22Rv1 (cell line): ENCODE measurements around the gene NKD1.

ENCODE experiments used
- H3K27ac ChIP-seq: fragments of 450-650 bp; 2 replicates; pipeline ENCODE4 v1.5.1; 2017
- ZFX ChIP-seq: fragments of 450-650 bp; IDR thresholded peaks from 2 replicates; pipeline ENCODE4 v1.6.1; 2017; ENCODE audit warnings: antibody characterized with exemption, borderline replicate concordance
- TF ChIP-seq, protein P1 (sequence below): fragments of 450-650 bp; IDR thresholded peaks from 2 replicates; pipeline ENCODE4 v1.5.1; 2017; ENCODE audit warnings: mild to moderate bottlenecking

NKD1 gene

DNA sequence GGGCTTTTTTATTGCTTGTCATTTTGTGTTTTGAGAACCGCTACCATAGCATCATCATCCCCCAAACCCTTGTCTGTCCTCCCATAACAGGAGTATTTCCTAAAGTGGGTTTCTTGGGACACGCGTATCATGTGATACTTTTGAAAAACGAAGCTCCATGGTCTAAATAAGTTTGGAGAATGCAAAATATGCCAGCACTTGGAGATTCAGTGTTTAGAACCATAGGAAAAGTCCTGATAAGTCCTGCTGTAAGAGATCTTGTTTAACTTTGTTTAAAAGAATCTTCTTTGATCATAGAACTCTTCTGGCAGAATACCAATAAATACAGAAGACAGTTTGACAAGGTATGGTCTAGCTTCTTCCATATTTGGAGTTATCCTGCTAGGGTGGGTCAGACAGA, 59.3 kb downstream of the NKD1 start:
- H3K27ac ChIP-seq: no peak overlapping the region
- TF ChIP-seq, protein P1, sequence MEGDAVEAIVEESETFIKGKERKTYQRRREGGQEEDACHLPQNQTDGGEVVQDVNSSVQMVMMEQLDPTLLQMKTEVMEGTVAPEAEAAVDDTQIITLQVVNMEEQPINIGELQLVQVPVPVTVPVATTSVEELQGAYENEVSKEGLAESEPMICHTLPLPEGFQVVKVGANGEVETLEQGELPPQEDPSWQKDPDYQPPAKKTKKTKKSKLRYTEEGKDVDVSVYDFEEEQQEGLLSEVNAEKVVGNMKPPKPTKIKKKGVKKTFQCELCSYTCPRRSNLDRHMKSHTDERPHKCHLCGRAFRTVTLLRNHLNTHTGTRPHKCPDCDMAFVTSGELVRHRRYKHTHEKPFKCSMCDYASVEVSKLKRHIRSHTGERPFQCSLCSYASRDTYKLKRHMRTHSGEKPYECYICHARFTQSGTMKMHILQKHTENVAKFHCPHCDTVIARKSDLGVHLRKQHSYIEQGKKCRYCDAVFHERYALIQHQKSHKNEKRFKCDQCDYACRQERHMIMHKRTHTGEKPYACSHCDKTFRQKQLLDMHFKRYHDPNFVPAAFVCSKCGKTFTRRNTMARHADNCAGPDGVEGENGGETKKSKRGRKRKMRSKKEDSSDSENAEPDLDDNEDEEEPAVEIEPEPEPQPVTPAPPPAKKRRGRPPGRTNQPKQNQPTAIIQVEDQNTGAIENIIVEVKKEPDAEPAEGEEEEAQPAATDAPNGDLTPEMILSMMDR: no peak
- TF ChIP-seq ZFX: no peak

DNA sequence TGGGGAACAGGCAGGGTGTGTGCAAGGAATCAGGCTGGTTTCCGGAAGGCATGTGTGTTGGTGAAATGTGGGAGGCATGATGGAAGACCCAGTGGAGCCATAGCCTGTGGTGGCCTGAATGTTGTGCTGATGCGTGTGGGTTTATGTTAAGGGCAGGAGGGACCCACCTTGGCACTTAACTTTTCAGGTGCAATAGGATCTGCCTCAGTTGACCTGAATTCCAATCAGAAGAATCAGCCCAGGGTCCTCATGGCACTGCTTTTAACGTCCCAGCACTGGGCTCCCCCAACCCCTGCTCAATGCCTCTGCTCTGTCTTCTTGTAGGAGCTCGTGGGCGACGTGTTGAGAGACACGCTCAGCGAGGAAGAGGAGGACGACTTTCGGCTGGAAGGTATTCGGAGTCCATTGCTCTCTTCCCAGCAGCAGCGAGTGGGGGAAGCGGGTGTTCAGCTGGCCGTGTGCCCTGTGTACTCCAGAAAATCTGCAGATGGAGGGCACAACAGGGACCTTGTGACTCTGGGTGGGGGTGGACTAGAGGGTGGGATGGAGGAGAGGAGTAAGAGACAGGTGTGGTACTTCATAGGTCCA, 59.9 kb downstream of the NKD1 start:
- TF ChIP-seq ZFX: no peak
- TF ChIP-seq, protein P1: no peak
- no peak overlapping the region for H3K27ac ChIP-seq

DNA sequence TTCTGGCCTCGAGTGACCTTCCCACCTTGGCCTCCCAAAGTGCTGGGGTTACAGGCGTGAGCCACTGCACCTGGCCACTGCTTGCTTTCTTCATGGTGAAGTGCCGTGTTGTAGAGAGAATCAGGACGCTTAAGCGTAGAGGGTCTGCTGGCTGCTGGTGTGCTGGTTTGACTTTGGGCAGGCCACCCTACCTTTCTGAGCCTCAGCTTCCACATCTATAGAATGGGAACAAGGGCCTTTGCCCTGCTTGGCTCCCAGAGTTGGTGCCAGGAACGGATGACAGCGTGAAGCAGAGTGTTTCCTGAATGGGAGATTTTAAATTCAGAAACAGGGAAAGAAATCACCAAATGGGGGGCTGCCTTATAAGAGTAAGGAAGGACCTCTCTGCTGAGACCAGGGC, 60.9 kb downstream of the NKD1 start:
- no peak overlapping the region for H3K27ac ChIP-seq
- TF ChIP-seq, protein P1: no peak
- no peak for TF ChIP-seq ZFX

DNA sequence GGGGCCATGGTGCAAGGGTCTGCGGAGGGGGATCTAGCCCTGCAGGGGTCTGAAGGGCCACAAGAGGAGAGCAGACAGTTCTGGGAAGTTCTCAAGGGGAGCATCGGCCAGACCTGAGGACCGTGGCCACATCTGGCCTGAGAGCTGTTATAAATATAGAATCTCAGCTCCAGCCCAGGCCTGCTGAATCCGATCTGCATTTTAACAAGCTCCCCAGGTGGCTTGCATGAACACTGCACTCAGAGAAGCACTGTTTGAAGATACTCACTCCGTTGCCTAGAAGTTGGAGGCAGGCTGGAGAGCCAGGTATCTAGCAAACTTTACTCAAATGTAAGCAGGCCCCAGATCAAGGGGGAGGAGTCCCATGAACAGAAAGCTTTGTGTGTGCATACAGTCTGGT, 61.3 kb downstream of the NKD1 start:
- TF ChIP-seq, protein P1: no peak
- no peak for TF ChIP-seq ZFX
- no peak overlapping the region for H3K27ac ChIP-seq

DNA sequence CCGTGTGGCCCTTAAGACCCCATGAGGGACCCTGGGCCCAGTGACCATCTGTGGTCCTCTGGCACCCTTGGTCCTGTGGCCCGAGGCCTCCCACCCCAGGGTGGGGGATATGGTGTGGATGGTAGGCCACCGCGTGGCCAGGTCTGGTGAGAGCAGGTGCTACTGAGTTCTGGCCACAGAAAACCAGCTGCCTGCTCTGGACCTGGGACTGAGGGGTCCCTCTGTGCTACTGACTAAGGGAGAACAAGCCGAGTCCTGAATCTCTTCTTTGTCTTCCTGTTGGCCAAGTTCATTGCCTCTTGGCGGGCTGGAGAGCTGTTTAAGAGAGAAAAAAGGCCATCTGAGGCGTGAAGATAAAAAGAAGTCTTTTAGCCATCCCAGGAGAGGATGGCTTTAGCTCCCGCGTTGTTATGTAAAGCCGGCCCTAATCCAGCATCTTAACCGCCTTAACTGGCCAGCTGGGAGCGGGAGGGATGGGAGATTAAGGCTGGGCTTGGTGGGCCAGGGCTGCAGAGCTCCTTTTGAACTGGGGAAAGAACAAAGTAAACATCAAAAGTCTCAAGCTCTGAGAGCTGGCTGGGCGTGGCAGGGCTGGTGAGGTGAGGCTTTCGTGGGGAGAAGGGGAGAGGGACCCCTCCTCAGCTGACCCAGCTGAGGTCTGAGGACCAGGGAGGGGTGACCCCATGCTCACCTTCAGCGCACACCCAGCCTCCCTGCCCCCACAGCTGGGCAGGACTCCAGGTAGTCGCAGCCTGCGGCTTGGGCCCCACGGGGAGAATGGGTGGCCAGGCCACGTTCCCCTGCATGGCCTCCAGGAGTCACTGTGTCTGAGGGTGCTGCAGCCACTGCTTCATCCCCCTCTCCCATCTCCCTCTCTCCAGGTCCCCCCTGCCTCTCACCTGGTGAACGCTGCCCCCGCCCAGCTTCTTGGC, 62.4 kb downstream of the NKD1 start:
- TF ChIP-seq, protein P1: no peak
- H3K27ac ChIP-seq: no peak overlapping the region

DNA sequence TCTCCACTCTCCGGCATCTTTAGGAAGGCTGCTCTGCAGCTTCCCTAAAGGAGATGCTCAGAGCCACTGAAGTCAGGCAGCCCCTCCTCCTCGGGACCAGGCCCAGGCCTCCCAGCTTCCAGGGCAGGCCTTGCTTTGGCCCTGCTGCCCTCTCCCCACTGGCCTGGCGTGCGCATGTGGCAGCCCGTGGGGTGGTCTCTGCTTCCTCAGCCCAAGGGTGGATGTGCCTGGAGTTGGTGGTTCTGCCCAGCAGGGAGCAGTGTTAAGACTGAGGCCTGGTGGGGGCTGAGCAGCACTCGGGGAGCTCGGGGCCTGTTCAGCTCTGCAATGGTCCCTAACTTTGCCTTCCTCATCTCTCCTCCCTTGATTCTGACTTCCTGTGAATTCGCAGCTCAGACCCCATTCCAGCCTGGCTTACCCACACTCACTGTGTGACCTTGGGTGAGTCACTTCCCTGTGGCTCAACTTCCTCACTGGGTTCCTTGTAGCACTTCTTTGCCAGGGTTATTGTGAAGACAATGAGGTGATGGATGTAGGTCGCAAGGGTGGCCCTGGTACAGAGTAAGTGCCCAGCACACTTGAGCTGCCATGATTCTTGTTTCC, 63.2 kb downstream of the NKD1 start:
- no peak overlapping the region for H3K27ac ChIP-seq

More for the DNA sequence above, 63.2 kb downstream of the NKD1 start:
- TF ChIP-seq ZFX: no peak
- TF ChIP-seq, protein P1: no peak
